ENCODE results near the gene ZFP91. TPM values are rescaled to one million over a fixed set of nuclear protein-coding genes. Genes with fewer than 3 reads are reported as not detected.
A peak's percentile ranks its signal among the peaks of the same experiment; 100 is the strongest.

ZFP91 gene
- total and polyA plus RNA-seq, 2 experiments from 2014 or later = 21.4 to 59.0 TPM

GRCh38 chr11:58574881-58575280 lies 4.0 kb upstream of the ZFP91 start:
- Histone ChIP-seq H3K9ac (peak overlapping the region; percentile 100), H3F3A (ENCODE audit: insufficient read depth) (peaks cover 63% of the 10 kb centered on the region), H4K20me1 (ENCODE audit: insufficient read depth) (no peaks in the 10 kb centered on the region), H3K9me3 (ENCODE audit: low read depth) (no peaks in the 10 kb centered on the region), H3K27ac (peak overlapping the region; percentile 99), H3K4me1 (ENCODE audit: insufficient read depth) (peaks cover 37% of the 10 kb centered on the region), H3K9me2 (ENCODE audit: insufficient read depth) (no peaks in the 10 kb centered on the region), H3K4me3 (peak overlapping the region; percentile 97), H3K79me2 (ENCODE audit: insufficient read depth) (peaks cover 55% of the 10 kb centered on the region), H3K4me2 (ENCODE audit: unreplicated experiment) (peak overlapping the region; percentile 96), H3K27me3 (replicated peaks; ENCODE audit: insufficient read depth) (no peaks in the 10 kb centered on the region), H2AFZ (0 out of 2 replicates have a peak overlapping the region, but pooled peaks have one; percentile 10), H3K36me3 (ENCODE audit: low read depth) (peaks cover 10% of the 10 kb centered on the region)
- peak; percentile 88 for DNase-seq
- in situ Hi-C loops (cut with MboI) = no loop called here
- TF ChIP-seq EZH2 (IDR thresholded peaks at IDR 0.05; ENCODE audit: insufficient read depth, poor library complexity, severe bottlenecking) (no peak), EZH2phosphoT487 (IDR thresholded peaks at IDR 0.05; ENCODE audit: insufficient read depth, low read depth) (no peak)

- H3K4me3 ChIP-seq = peak within 1 kb of the TSS; percentile 97
- H3K9me3 ChIP-seq (ENCODE audit: low read depth) = no peaks in the 10 kb centered on the region
- H3K27ac ChIP-seq = peak within 1 kb of the TSS; percentile 99
- peak within 1 kb of the TSS; percentile 96 for H3K4me2 ChIP-seq (ENCODE audit: unreplicated experiment)
- H3K27me3 ChIP-seq (replicated peaks; ENCODE audit: insufficient read depth) = no peaks in the 10 kb centered on the region
- H2AFZ ChIP-seq = 0 out of 2 replicates have a peak within 1 kb of the TSS, but pooled peaks have one; percentile 10
- peaks cover 5% of the 10 kb centered on the region for H3K36me3 ChIP-seq (ENCODE audit: low read depth)
- in situ Hi-C loops (cut with MboI) = no loop called here
- no peaks in the 10 kb centered on the region for H4K20me1 ChIP-seq (ENCODE audit: insufficient read depth)
- peaks cover 66% of the 10 kb centered on the region for H3F3A ChIP-seq (ENCODE audit: insufficient read depth)
- H3K9ac ChIP-seq = peak within 1 kb of the TSS; percentile 100
- TF ChIP-seq EZH2 (IDR thresholded peaks at IDR 0.05; ENCODE audit: insufficient read depth, poor library complexity, severe bottlenecking) = no peak
- no peak for TF ChIP-seq EZH2phosphoT487 (IDR thresholded peaks at IDR 0.05; ENCODE audit: insufficient read depth, low read depth)
- no peaks in the 10 kb centered on the region for H3K9me2 ChIP-seq (ENCODE audit: insufficient read depth)
- DNase-seq = peak; percentile 95
- WGBS, 2 experiments (ENCODE audit: low coverage in 1 of 2, low lambda C conversion rate in 2 of 2, missing lambda C conversion rate in 2 of 2) = 0 to 1% methylated on average over 6 of the region's 6 CpGs
- peaks cover 39% of the 10 kb centered on the region for H3K4me1 ChIP-seq (ENCODE audit: insufficient read depth)
- H3K79me2 ChIP-seq (ENCODE audit: insufficient read depth) = peaks cover 56% of the 10 kb centered on the region
Observed at GRCh38 chr11:58575377-58576020, 3.4 kb upstream of the ZFP91 start, which contains the start of gene LPXN. Gene LPXN, minus strand, starts transcription at chr11:58575856. Its CDS starts 84 bp downstream, at chr11:58575772.

- no peak for TF ChIP-seq EZH2 (IDR thresholded peaks at IDR 0.05; ENCODE audit: insufficient read depth, poor library complexity, severe bottlenecking)
- no peak for TF ChIP-seq EZH2phosphoT487 (IDR thresholded peaks at IDR 0.05; ENCODE audit: insufficient read depth, low read depth)
- H4K20me1 ChIP-seq (ENCODE audit: insufficient read depth) = no peaks in the 10 kb centered on the region
- peaks cover 4% of the 10 kb centered on the region; the same call in 1 of the 2 replicates for H3K36me3 ChIP-seq (ENCODE audit: low read depth)
- H3K9me3 ChIP-seq (ENCODE audit: low read depth) = no peaks in the 10 kb centered on the region
- H3K79me2 ChIP-seq (ENCODE audit: insufficient read depth) = peaks cover 56% of the 10 kb centered on the region
- H3K27ac ChIP-seq = peak overlapping the region; percentile 99
- peak overlapping the region; percentile 100 for H3K9ac ChIP-seq
- DNase-seq = peak; percentile 73
- in situ Hi-C loops (cut with MboI) = no loop called here
- peak overlapping the region; percentile 97 for H3K4me3 ChIP-seq
- peak overlapping the region; percentile 80; the same call in 1 of the 2 replicates for H2AFZ ChIP-seq
- H3F3A ChIP-seq (ENCODE audit: insufficient read depth) = peaks cover 66% of the 10 kb centered on the region
- H3K4me2 ChIP-seq (ENCODE audit: unreplicated experiment) = peak overlapping the region; percentile 96
- no peaks in the 10 kb centered on the region for H3K9me2 ChIP-seq (ENCODE audit: insufficient read depth)
- peaks cover 49% of the 10 kb centered on the region for H3K4me1 ChIP-seq (ENCODE audit: insufficient read depth)
- 11 to 13% methylated on average over 4 of the region's 4 CpGs for WGBS, 2 experiments (ENCODE audit: low coverage in 1 of 2, low lambda C conversion rate in 2 of 2, missing lambda C conversion rate in 2 of 2)
- H3K27me3 ChIP-seq (replicated peaks; ENCODE audit: insufficient read depth) = no peaks in the 10 kb centered on the region
Observed at GRCh38 chr11:58576887-58577471, 1.9 kb upstream of the ZFP91 start.

GRCh38 chr11:58577555-58578135 lies 1.2 kb upstream of the ZFP91 start:
- Histone ChIP-seq H3K27me3 (replicated peaks; ENCODE audit: insufficient read depth) (no peaks in the 10 kb centered on the region), H4K20me1 (ENCODE audit: insufficient read depth) (no peaks in the 10 kb centered on the region), H3K4me1 (ENCODE audit: insufficient read depth) (peaks cover 49% of the 10 kb centered on the region), H3K9me3 (ENCODE audit: low read depth) (no peaks in the 10 kb centered on the region), H3K79me2 (ENCODE audit: insufficient read depth) (peaks cover 56% of the 10 kb centered on the region), H3K4me3 (peak overlapping the region; percentile 97), H3K9me2 (ENCODE audit: insufficient read depth) (no peaks in the 10 kb centered on the region), H3K27ac (peak overlapping the region; percentile 99), H3K9ac (peak overlapping the region; percentile 100), H3K36me3 (ENCODE audit: low read depth) (peaks cover 8% of the 10 kb centered on the region; the same call in 1 of the 2 replicates), H3K4me2 (ENCODE audit: unreplicated experiment) (peak overlapping the region; percentile 96), H2AFZ (peak overlapping the region; percentile 80; the same call in 1 of the 2 replicates), H3F3A (ENCODE audit: insufficient read depth) (peaks cover 61% of the 10 kb centered on the region)
- peak; percentile 95 for DNase-seq
- TF ChIP-seq EZH2 (IDR thresholded peaks at IDR 0.05; ENCODE audit: insufficient read depth, poor library complexity, severe bottlenecking) = no peak
- peak; percentile 70; the same call in 1 of the 2 replicates for TF ChIP-seq EZH2phosphoT487 (IDR thresholded peaks at IDR 0.05; ENCODE audit: insufficient read depth, low read depth)
- WGBS, 2 experiments (ENCODE audit: low coverage in 1 of 2, low lambda C conversion rate in 2 of 2, missing lambda C conversion rate in 2 of 2) = 0 to 2% methylated on average over 21 of the region's 21 CpGs
- in situ Hi-C loops (cut with MboI) = no loop called here

All from GM23248 (cell line).